WI38 (cell line): ENCODE results near the gene HSD17B3.

Experiments
- H3K4me3 ChIP-seq: 2 replicates; pipeline ENCODE4 v1.5.1; 2011; ENCODE audit warnings: low read depth, mild to moderate bottlenecking, control low read depth, low read length
- TF ChIP-seq, protein P1 (sequence below): IDR thresholded peaks from 2 replicates; pipeline ENCODE4 v1.5.1; 2012; ENCODE audit warnings: low read depth, mild to moderate bottlenecking, control low read depth, low read length

HSD17B3 gene

DNA sequence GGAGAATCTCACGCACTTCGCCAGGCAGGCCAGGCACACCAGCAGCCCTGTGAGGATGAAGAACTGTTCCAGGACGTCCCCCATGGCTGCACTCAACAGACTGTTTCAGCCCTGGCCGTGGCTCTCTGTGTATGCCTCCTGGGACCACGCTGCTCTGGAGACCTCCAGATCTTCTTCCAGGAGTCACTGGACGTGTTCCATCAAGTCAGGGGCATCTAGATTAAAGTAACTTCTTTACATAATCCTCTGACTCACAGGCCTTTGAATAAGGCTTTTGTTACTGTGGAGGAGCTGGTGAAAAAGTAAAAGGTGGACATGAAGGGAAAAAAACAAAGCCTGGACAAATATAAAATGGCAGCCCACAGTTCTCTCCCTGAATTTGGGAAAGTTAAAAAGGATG lies at the start of gene HSD17B3:
Gene HSD17B3 (minus strand): TSS at position 156 of the 400 bp plus-strand sequence. CDS start 72 bp downstream, at position 84.
- no peak within 1 kb of the TSS for H3K4me3 ChIP-seq
- TF ChIP-seq, protein P1, sequence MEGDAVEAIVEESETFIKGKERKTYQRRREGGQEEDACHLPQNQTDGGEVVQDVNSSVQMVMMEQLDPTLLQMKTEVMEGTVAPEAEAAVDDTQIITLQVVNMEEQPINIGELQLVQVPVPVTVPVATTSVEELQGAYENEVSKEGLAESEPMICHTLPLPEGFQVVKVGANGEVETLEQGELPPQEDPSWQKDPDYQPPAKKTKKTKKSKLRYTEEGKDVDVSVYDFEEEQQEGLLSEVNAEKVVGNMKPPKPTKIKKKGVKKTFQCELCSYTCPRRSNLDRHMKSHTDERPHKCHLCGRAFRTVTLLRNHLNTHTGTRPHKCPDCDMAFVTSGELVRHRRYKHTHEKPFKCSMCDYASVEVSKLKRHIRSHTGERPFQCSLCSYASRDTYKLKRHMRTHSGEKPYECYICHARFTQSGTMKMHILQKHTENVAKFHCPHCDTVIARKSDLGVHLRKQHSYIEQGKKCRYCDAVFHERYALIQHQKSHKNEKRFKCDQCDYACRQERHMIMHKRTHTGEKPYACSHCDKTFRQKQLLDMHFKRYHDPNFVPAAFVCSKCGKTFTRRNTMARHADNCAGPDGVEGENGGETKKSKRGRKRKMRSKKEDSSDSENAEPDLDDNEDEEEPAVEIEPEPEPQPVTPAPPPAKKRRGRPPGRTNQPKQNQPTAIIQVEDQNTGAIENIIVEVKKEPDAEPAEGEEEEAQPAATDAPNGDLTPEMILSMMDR: no peak

DNA sequence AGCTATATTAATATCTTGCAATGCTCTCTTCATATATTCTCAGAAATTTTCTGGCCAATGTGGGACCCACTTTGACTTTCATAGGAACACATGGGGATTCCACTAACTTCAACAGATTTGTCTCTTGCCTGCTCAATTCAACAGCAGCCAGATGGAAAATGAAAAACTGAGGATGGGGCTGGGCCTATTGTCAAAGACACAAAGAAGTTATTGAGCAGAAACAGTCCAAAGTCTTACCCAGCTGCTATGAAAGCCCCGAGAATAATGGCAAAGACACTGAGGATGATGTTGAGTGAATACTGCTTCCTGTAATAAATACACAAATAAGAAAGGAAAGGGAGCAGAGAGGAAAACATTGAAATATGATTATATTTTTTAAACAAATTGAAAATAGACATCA lies 48.9 kb upstream of the HSD17B3 start:
- no peak overlapping the region for H3K4me3 ChIP-seq
- TF ChIP-seq, protein P1: no peak

DNA sequence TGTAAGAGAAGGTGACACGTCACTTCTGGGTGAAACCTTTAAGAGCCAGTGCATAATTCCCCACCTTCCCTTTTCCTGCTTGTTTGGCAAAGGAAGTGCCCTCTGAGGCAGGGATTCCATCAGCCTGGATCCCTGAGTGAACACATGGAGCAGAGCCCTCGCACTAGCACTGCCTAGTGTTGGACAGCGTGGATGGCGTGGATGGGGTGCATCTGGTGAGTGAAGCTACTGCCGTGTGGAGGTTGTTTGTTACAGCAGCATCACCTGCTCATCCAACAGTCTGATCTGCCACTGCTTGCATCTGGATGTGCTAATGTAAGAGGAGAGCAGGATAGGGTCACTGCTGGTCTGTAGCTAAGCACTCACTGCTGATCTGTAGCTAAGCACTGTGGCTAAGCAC lies 46.3 kb upstream of the HSD17B3 start:
- H3K4me3 ChIP-seq: no peak overlapping the region
- TF ChIP-seq, protein P1: no peak

DNA sequence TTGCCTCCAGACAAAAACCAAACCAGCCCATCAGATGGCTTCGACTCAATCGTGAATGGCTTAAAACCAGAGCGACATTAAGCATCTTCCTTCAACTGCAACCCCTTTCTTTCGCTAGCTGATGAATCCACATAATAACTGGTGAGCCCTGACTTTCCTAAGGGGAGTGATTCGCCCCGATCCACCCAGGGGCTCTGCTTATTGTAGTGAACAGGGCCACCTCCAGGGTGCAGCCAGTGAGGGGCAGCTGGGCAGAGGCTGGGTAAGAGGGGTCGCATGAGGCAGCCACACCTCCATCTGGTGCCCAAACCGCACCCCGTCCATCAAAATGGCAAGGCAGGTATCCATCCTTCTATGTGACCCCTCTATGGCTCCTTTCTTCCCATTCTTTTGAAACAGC lies 43.6 kb upstream of the HSD17B3 start:
- TF ChIP-seq, protein P1: no peak

DNA sequence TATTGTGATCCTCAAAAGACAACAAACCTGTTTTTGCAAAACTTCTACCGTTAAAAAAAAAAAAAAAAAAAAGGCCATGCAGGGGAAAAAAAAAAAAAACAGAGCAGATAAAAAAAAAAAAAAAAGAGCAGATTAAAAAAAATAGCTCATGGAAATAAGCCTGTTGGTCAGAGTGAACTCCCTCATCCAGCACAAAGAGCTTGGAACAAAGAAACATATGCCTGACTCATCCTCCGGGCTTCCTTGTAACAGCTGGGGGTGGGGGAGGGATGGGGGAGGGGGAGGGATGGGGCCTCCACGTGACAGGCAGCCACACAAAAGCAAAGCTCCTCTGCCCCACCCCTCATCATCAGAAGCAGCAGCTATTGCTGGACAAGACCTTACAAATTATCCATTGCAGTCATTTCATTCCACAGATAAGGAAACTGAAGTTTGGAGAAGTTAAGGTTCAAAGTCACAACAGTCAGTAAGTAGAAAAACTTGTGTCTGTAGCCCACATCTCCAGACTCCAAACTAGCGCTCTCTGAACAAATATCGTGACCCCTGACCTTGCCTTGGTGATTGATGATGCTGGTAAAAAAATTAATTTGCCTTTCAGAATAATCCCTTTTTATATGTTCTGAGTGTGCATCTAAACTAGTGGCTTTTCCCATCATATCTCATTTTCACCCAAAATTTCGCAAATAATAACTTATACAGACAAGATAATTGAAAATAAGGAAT lies 42.6 kb upstream of the HSD17B3 start:
- TF ChIP-seq, protein P1: no peak
- no peak overlapping the region for H3K4me3 ChIP-seq

More for the DNA sequence above, 43.6 kb upstream of the HSD17B3 start:
- H3K4me3 ChIP-seq: no peak overlapping the region

DNA sequence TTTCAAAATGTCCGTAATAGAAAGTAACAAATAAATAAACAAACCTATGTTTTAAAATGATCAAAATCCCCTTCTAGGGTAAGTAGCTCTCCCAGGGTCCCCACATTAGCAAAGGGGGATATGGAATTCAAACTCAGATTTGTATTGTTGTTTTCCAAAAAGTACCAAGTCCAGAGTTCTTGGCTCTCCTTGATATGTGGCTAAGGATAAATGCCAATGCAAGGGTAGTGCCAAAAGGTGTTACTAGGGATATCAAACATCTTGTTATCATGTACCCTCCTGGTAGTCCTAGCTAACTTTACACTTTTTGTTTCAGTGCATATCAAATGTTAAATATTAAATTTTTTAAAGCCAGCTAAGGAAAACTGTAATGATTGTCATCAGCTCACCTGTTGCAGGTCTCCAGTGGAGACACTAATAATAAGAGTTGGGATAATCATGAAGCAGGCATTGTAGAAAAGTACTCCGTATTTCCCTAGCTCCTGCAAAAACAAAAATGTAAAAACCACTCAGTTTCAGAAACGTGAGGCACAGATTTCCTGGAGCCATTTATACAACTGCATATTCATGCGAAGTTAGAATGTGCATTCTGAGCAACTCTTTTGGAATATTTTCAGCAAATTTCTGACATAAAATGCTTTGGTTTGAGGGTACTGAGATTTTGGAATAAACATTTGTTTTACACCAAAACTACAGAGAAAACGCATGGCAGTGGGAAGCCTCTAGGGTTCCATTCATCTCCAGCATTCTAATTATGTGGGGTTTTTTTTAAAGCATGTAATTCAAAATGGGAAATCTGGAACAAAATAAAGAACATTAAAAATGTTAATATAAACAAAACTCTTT lies 41.8 kb upstream of the HSD17B3 start:
- H3K4me3 ChIP-seq: no peak overlapping the region
- TF ChIP-seq, protein P1: no peak
